ENCODE data around the gene CATSPERB.
"Not testable (repeated sequence)": the region's sequence is repeated elsewhere in the genome, so short reads cannot be mapped to it uniquely, and the experiment has no call there.

CATSPERB gene

DNA sequence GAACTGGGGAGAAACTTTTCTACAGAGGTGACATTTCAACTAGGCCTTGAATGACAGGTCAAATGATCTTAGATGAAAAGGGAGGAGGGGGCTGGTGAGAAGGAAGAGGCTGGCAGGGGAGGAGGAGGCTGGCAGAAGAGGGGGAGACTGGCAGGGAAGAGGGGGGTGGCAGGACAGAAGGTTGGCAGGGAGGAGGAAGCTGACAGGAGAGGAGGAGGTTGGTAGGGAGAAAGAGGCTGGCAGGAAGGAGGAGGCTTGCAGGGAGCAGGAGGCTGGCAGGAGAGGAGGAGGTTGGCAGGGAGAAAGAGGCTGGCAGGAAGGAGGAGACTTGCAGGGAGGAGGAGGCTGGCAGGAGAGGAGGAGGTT, 158.4 kb downstream of the CATSPERB start:
- no peak for DNase-seq (ENCODE audit: low read depth)
- H3K4me3 ChIP-seq (replicated peaks; ENCODE audit: low read depth, low read length), result no peak overlapping the region
- TF ChIP-seq, protein P1, sequence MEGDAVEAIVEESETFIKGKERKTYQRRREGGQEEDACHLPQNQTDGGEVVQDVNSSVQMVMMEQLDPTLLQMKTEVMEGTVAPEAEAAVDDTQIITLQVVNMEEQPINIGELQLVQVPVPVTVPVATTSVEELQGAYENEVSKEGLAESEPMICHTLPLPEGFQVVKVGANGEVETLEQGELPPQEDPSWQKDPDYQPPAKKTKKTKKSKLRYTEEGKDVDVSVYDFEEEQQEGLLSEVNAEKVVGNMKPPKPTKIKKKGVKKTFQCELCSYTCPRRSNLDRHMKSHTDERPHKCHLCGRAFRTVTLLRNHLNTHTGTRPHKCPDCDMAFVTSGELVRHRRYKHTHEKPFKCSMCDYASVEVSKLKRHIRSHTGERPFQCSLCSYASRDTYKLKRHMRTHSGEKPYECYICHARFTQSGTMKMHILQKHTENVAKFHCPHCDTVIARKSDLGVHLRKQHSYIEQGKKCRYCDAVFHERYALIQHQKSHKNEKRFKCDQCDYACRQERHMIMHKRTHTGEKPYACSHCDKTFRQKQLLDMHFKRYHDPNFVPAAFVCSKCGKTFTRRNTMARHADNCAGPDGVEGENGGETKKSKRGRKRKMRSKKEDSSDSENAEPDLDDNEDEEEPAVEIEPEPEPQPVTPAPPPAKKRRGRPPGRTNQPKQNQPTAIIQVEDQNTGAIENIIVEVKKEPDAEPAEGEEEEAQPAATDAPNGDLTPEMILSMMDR (IDR thresholded peaks at IDR 0.05; ENCODE audit: low read length, missing control alignments), result no peak

DNA sequence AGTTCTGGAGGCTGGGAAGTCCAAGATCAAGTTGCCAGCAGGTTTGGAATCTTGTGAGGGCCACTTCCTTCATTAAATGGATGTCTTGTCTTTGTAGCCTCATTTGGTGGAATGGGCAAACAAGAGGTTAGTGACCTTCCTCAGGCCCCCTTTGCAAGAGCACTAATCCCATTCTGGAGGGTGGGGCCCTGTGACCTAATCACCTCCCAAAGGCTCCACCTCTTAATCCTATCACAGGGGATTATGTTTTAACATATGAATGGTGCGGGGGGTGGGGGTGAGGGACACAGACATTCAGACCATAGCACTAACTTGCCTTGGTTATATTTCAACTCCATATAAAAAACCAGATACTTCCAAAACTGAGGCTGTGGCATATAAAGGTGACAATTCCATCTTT, 161.9 kb downstream of the CATSPERB start:
- no peak for DNase-seq (ENCODE audit: low read depth)
- TF ChIP-seq, protein P1 (IDR thresholded peaks at IDR 0.05; ENCODE audit: low read length, missing control alignments), result no peak
- no peak overlapping the region for H3K4me3 ChIP-seq (replicated peaks; ENCODE audit: low read depth, low read length)

DNA sequence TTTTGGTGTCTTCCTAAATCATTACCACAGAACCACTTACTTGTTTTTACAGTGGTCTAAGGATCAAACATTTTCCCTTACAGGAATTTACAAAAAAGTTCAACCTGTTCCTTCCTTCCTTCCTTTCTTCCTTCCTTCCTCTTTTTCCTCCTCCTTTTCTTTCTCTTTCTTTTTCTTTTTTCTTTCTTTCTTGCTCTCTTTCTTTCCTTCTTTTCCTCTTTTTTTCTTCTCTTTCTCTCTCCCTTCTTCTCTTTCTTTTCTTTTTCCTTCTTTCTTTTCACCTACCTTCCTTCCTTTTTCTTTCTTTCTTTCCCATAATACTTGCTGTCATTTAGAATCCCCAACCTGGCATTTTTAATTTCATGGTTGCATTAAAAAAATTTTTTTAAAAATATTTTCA, 162.6 kb downstream of the CATSPERB start:
- TF ChIP-seq, protein P1 (IDR thresholded peaks at IDR 0.05; ENCODE audit: low read length, missing control alignments), result no peak
- no peak overlapping the region for H3K4me3 ChIP-seq (replicated peaks; ENCODE audit: low read depth, low read length)
- no peak for DNase-seq (ENCODE audit: low read depth)

DNA sequence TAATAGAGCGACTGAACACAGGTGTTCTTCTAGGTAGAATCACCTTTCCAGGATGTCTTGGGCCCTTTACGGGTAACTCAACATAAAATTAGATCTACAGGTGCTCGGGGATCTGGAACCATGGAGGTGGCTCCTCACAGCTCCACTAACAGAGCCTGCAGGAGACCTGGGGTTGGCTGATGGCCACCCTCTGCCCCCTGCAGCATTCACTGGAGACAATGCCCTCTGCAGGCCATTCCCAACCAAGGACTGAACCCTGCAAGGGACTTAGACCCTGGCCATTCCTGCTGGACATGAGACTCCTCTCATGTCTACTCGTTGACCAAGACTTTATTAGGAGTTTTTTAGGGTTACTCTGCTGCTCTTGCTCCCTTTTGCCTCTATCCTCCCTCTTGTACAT, 163.3 kb downstream of the CATSPERB start:
- TF ChIP-seq, protein P1 (IDR thresholded peaks at IDR 0.05; ENCODE audit: low read length, missing control alignments), result no peak
- DNase-seq (ENCODE audit: low read depth), result no peak

DNA sequence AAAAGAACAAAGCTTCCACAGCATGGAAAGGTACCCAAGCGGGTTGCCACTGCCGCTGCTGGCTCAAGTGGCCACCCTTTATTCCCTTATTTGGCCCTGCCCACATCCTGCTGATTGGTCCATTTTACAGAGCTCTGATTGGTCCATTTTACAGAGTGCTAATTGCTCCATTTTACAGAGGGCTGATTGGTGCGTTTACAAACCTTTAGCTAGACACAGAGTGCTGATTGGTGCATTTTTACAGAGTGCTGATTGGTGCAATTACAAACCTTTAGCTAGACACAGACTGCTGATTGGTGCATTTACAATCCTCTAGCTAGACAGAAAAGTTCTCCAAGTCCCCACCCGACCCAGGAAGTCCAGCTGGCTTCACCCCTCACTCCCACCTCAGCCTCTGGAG, 164.1 kb downstream of the CATSPERB start:
- not testable (repeated sequence) for H3K4me3 ChIP-seq (replicated peaks; ENCODE audit: low read depth, low read length); DNase-seq (ENCODE audit: low read depth)

More for the DNA sequence above, 163.3 kb downstream of the CATSPERB start:
- H3K4me3 ChIP-seq (replicated peaks; ENCODE audit: low read depth, low read length), result no peak overlapping the region

DNA sequence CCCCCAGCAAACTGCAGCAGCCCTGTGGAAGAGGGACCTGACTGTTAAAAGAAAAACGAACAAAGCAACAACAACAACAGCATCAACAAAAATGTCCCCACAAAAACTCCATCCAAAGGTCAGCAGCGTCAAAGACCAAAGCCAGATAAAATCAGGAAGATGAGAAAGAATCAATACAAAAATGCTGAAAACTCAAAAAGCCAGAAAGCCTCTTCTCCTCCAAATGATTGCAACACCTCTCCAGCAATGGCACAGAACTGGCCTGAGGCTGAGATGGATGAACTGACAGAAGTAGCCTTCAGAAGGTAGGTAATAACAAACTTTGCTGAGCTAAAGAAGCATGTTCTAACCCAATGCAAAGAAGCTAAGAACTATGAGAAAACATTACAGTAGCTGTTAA, 176.4 kb downstream of the CATSPERB start:
- H3K4me3 ChIP-seq (replicated peaks; ENCODE audit: low read depth, low read length), result no peak overlapping the region
- TF ChIP-seq, protein P1 (IDR thresholded peaks at IDR 0.05; ENCODE audit: low read length, missing control alignments), result no peak
- DNase-seq (ENCODE audit: low read depth), result no peak

DNA sequence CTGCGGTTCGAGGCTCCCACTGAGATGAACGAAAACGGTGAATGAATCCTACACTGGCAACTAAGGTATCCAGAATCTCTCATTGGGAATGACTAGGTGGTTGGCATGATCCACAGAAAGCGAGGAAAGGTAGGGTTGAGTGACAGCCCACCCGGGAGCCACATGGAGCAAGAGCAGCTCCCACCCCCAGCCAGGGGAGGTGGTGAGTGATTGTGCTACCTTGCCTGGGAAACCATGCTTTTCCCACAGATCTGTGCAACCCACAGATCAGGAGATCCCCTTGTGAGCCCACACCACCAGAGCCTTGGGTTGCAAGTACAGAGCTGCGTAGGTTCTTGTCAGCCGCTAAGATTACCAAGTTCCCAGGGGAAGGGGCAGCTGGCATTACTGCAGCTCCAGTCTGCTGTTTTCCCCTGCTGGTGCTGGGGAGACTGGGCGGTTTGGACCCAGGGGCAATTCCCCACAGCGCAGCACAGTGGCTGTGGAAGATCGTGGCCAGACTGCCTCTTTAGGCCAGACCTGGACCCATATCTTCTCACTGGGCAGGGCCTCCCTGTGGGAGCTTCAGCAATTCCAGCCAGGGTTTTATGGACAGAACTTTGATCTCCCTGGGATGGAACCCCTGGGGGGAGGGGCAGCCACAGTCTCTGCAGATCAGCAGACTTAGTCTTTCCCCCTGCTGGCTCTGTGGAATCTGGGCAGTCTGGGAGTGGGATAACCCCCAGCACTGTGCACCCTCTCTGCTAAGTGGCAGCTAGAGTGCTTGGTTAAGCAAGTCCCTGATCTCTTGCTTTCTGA, 177.2 kb downstream of the CATSPERB start:
- TF ChIP-seq, protein P1 (IDR thresholded peaks at IDR 0.05; ENCODE audit: low read length, missing control alignments), result no peak

More for the DNA sequence above, 177.2 kb downstream of the CATSPERB start:
- no peak overlapping the region for H3K4me3 ChIP-seq (replicated peaks; ENCODE audit: low read depth, low read length)
- DNase-seq (ENCODE audit: low read depth), result no peak
